K562 (cell line): ENCODE results near the gene GIMAP7. TPM values are rescaled to one million over a fixed set of nuclear protein-coding genes. Genes with fewer than 3 reads are reported as not detected.

Source experiments
- ATAC-seq: fragments of 200-7000 bp; cut with Tn5 transposase; 3 replicates; pipeline ENCODE4 v1.9.1; 2020; ENCODE audit warnings: moderate library complexity
- BruUV-seq: library from RNA; stranded (reverse); fragments of 400-500 nt; replicated peaks from 2 replicates; lab custom pipeline; 2021; lab: Mats Ljungman, UMichigan
- CTCF ChIA-PET: fragments of 300-600 bp; formaldehyde crosslinking; extraction: SDS; loops from one replicate; lab custom pipeline; 2021; ENCODE audit warnings: low intra/inter-chr PET ratio; lab: Yijun Ruan, JAX
- POLR2A ChIA-PET: fragments of 300-600, 350-650 bp; sonication (Branson Sonifier 250); formaldehyde crosslinking; extraction: SDS; loops from one replicate; lab custom pipeline; 2021; ENCODE audit warnings: antibody characterized with exemption, inconsistent platforms; lab: Yijun Ruan, JAX
- DNase-seq, 4 experiments: peaks; one replicate each; pipeline versions ENCODE4 v3.0.0 to v3.0.0-alpha.2; 2011 to 2018; ENCODE audit warnings: low spot score in 3 of 4, mixed read lengths in 3 of 4; ENCODE audit errors: extremely low read depth in 1 of 4
- FAIRE-seq: peaks from 2 replicates; lab custom pipeline; 2011; peaks lifted over from hg19 to GRCh38; lab: Jason Lieb, UNC
- H2AFZ ChIP-seq: 2 replicates; pipeline ENCODE4 v1.6.0; 2011; ENCODE audit warnings: low read depth, low read length, control low read depth, inconsistent platforms
- H3K27ac ChIP-seq: fragments of 200-600 bp; 3 replicates; pipeline ENCODE4 v1.8.0; 2011; ENCODE audit warnings: low read depth, mild to moderate bottlenecking, control low read depth, inconsistent platforms, low read length, moderate library complexity, mixed read lengths; ENCODE audit errors: extremely low read depth
- H3K27me3 ChIP-seq, 2 experiments: fragments of 300-600 bp in 1 of 2; 2 replicates in 1 of 2; 3 replicates in 1 of 2; pipeline versions ENCODE4 v1.6.0 to v1.8.0; 2011; ENCODE audit warnings: inconsistent platforms in 2 of 2, low read length in 2 of 2, mild to moderate bottlenecking in 1 of 2, mixed read lengths in 1 of 2, moderate library complexity in 1 of 2; ENCODE audit not compliant: control insufficient read depth in 2 of 2, insufficient read depth in 2 of 2
- H3K36me3 ChIP-seq: fragments of 300-600 bp; 3 replicates; pipeline ENCODE4 v1.8.0; 2011; ENCODE audit warnings: mild to moderate bottlenecking, low read length, inconsistent platforms; ENCODE audit not compliant: control insufficient read depth, insufficient read depth
- H3K4me1 ChIP-seq, 2 experiments: fragments of 200-600 bp in 1 of 2; replicated peaks in 1 of 2; 2 replicates in 1 of 2; 3 replicates in 1 of 2; pipeline versions ENCODE4 v1.5.1 to v1.8.0; 2011; ENCODE audit warnings: inconsistent platforms in 2 of 2, low read length in 2 of 2, mild to moderate bottlenecking in 1 of 2, mixed read lengths in 1 of 2, moderate library complexity in 1 of 2; ENCODE audit not compliant: control insufficient read depth in 2 of 2, insufficient read depth in 2 of 2
- H3K4me2 ChIP-seq: 2 replicates; pipeline ENCODE4 v1.6.1; 2011; ENCODE audit warnings: low read length, control low read depth, inconsistent platforms, mixed read lengths; ENCODE audit not compliant: insufficient read depth
- H3K4me3 ChIP-seq: fragments of 200-600 bp; sonication (generic), shearing (Covaris generic); 2 replicates; pipeline ENCODE4 v1.5.1; 2016; ENCODE audit warnings: control low read depth, inconsistent platforms
- H3K79me2 ChIP-seq: fragments of 200-600 bp; 3 replicates; pipeline ENCODE4 v1.8.0; 2011; ENCODE audit warnings: low read length, inconsistent platforms; ENCODE audit not compliant: control insufficient read depth, insufficient read depth
- H3K9ac ChIP-seq, 2 experiments: 2 replicates each; pipeline versions ENCODE4 v1.6.0 to v1.6.1; 2011; ENCODE audit warnings: low read depth in 2 of 2, low read length in 2 of 2, control low read depth in 1 of 2, inconsistent platforms in 1 of 2, mild to moderate bottlenecking in 1 of 2, mixed read lengths in 1 of 2; ENCODE audit not compliant: insufficient read depth in 1 of 2
- H3K9me1 ChIP-seq: one replicate; pipeline ENCODE4 v1.6.0; 2011; ENCODE audit warnings: inconsistent platforms, mild to moderate bottlenecking, low read length, moderate library complexity; ENCODE audit not compliant: control insufficient read depth, insufficient read depth
- H3K9me3 ChIP-seq: replicated peaks from 2 replicates; pipeline ENCODE4 v1.5.1; 2011; ENCODE audit warnings: low read depth, low read length, inconsistent platforms; ENCODE audit not compliant: control insufficient read depth, insufficient read depth
- H4K20me1 ChIP-seq: replicated peaks from 2 replicates; pipeline ENCODE4 v1.6.1; 2011; ENCODE audit warnings: low read length, inconsistent platforms, mixed read lengths; ENCODE audit not compliant: control insufficient read depth, insufficient read depth
- ATF4 ChIP-seq: fragments of 450-650 bp; formaldehyde crosslinking; IDR thresholded peaks from 2 replicates; pipeline ENCODE4 v1.4.0; 2022; ENCODE audit warnings: mild to moderate bottlenecking, moderate library complexity
- ETV6 ChIP-seq, 3 experiments: fragments of 150-350 bp in 1 of 3; sonication (generic) in 1 of 3; formaldehyde crosslinking in 1 of 3; IDR thresholded peaks; 2 replicates each; pipeline versions ENCODE4 v1.6.1 to v1.8.0; 2014 to 2022; ENCODE audit warnings: borderline replicate concordance in 2 of 3, low read depth in 2 of 3, antibody characterized with exemption in 1 of 3, low read length in 1 of 3, mild to moderate bottlenecking in 1 of 3, missing genetic modification reagents in 1 of 3
- FUS ChIP-seq: fragments of 200-400 bp; formaldehyde crosslinking; optimal IDR thresholded peaks from 2 replicates; pipeline ENCODE3; 2017; ENCODE audit warnings: low read depth, low read length
- HNRNPLL ChIP-seq: fragments of 200-400 bp; formaldehyde crosslinking; IDR thresholded peaks from 2 replicates; pipeline ENCODE4 v1.6.1; 2017; ENCODE audit warnings: low read length, low read depth, mild to moderate bottlenecking; ENCODE audit not compliant: poor library complexity, severe bottlenecking
- IRF2 ChIP-seq: sonication (generic); formaldehyde crosslinking; IDR thresholded peaks from 2 replicates; pipeline ENCODE4 v1.8.1; 2022; ENCODE audit warnings: mild to moderate bottlenecking, missing genetic modification reagents
- L3MBTL2 ChIP-seq: fragments of 450-650 bp; IDR thresholded peaks from 2 replicates; pipeline ENCODE4 v1.6.1; 2016; ENCODE audit warnings: mild to moderate bottlenecking, moderate library complexity
- MXD1 ChIP-seq: fragments of 250-450 bp; sonication (Bioruptor Pico); IDR thresholded peaks from 2 replicates; pipeline ENCODE4 v1.8.0; 2021; ENCODE audit warnings: borderline replicate concordance, mild to moderate bottlenecking, moderate library complexity; ENCODE audit not compliant: poor library complexity, severe bottlenecking
- RNF219 ChIP-seq: fragments of 250-450 bp; sonication (Bioruptor Pico); IDR thresholded peaks from 2 replicates; pipeline ENCODE4 v1.5.0; 2022; ENCODE audit warnings: mild to moderate bottlenecking
- SETDB1 ChIP-seq: IDR thresholded peaks from one replicate; pipeline ENCODE4 v1.6.1; 2012; ENCODE audit warnings: low read length, control low read depth, inconsistent platforms
- TBL1XR1 ChIP-seq, 2 experiments: IDR thresholded peaks; 2 replicates each; pipeline ENCODE4 v1.6.1; 2012; ENCODE audit warnings: improper control_type of control experiment in 2 of 2, low read length in 2 of 2, mild to moderate bottlenecking in 1 of 2
- XRCC4 ChIP-seq: IDR thresholded peaks from one replicate; pipeline ENCODE4 v1.6.1; 2011; ENCODE audit not compliant: insufficient read depth, insufficient read length; ENCODE audit errors: extremely low read depth
- ZC3H8 ChIP-seq: fragments of 450-650 bp; IDR thresholded peaks from 2 replicates; pipeline ENCODE4 v1.6.1; 2017
- ZFX ChIP-seq: sonication (generic); formaldehyde crosslinking; IDR thresholded peaks from 2 replicates; pipeline ENCODE4 v1.8.0; 2022; ENCODE audit warnings: mild to moderate bottlenecking, missing genetic modification reagents, moderate library complexity
- ZMIZ1 ChIP-seq, 2 experiments: fragments of 150-350 bp in 1 of 2; IDR thresholded peaks; 2 replicates each; pipeline ENCODE4 v1.6.1; 2012 to 2016; ENCODE audit warnings: low read depth in 2 of 2, low read length in 2 of 2, mild to moderate bottlenecking in 1 of 2, moderate library complexity in 1 of 2
- ZNF282 ChIP-seq: sonication (generic); formaldehyde crosslinking; IDR thresholded peaks from 2 replicates; pipeline ENCODE4 v1.8.1; 2023; ENCODE audit warnings: missing genetic modification reagents
- WGBS: fragments of 100-300 bp; shearing (Covaris generic); methylation state at CpG from one replicate; pipeline ENCODE4 v1.1.6; 2016; ENCODE audit warnings: low coverage, mixed read lengths; ENCODE audit not compliant: insufficient coverage; ENCODE audit errors: missing lambda C conversion rate; 5-methylcytosine and 5-hydroxymethylcytosine counted together
- in situ Hi-C: fragments of 300-500 bp; cut with MboI; formaldehyde crosslinking; loops from 4 replicates; pipeline ENCODE4 v1.15.0; 2018; ENCODE audit warnings: inconsistent platforms, mixed read lengths
- intact Hi-C: fragments of 100-400 bp; cut with micrococcal nuclease; formaldehyde crosslinking; loops from 2 replicates; pipeline ENCODE4 v1.14.2; 2022
- polyA plus RNA-seq, 8 experiments: library from polyadenylated mRNA; depleted of rRNA in 4 of 8; stranded (reverse) in 5 of 8; unstranded in 3 of 8; fragments of >200 nt; fragmentation: Nextera tagmentation in 2 of 8; fragmentation: Illumina TruSeq in 1 of 8; extraction: Ambion mirVana in 2 of 8; extraction: Trizol in 1 of 8; gene quantifications; 2 replicates each; pipeline versions ENCODE4 v1.2.1 to v1.2.3, GENCODE V29; 2011 to 2014; ENCODE audit warnings: inconsistent platforms in 1 of 8, missing spikeins in 1 of 8
- total RNA-seq, 7 experiments: library from RNA; depleted of rRNA in 6 of 7; stranded (reverse); fragments of >200 nt in 6 of 7; fragmentation: Illumina TruSeq in 2 of 7; extraction: Trizol in 2 of 7; gene quantifications; 2 replicates each; pipeline versions ENCODE4 v1.2.1 to v1.2.3, GENCODE V29; 2011 to 2021; ENCODE audit warnings: low replicate concordance in 1 of 7

The GIMAP7 gene
- total and polyA plus RNA-seq, 9 of the 15 experiments (the other 6 are each of a cell fraction or from before 2014, with no cell fraction given), result 0.42 TPM; not detected in 8

GRCh38 chr7:150471886-150472285 lies 42.8 kb upstream of the GIMAP7 start:
- ChIA-PET CTCF (no interaction called here), POLR2A (no interaction called here)
- Histone ChIP-seq H3K36me3 (no peaks in the 10 kb centered on the region), H3K4me2 (no peak overlapping the region), H3K27me3 (peaks cover 36 to 46% of the 10 kb centered on the region in 2 experiments), H3K79me2 (no peaks in the 10 kb centered on the region), H3K27ac (no peak overlapping the region), H3K4me3 (no peak overlapping the region), H2AFZ (no peak overlapping the region), H3K9ac (no peak overlapping the region), H3K4me1 (no peaks in the 10 kb centered on the region), H3K9me3 (no peaks in the 10 kb centered on the region), H4K20me1 (no peaks in the 10 kb centered on the region), H3K9me1 (no peaks in the 10 kb centered on the region)
- FAIRE-seq, result no peak
- in situ Hi-C loops, result no loop called here
- intact Hi-C loops, result no loop called here
- under 1% methylated on average over 5 of the region's 5 CpGs for WGBS
- ATAC-seq, result no peak
- DNase-seq, result no peak
- no TSS peak for BruUV-seq
- no peak for TF ChIP-seq ZFX (CRISPR knock-in tag)
- no peak for TF ChIP-seq ZNF282 (CRISPR knock-in tag)
- no peak for TF ChIP-seq ETV6 (IDR thresholded peaks at IDR 0.05; ENCODE audit: borderline replicate concordance in 1 of 2, low read depth in 2 of 2, low read length in 1 of 2)
- no peak for TF ChIP-seq ETV6 (CRISPR knock-in tag; IDR thresholded peaks at IDR 0.05; ENCODE audit: borderline replicate concordance)
- TF ChIP-seq SETDB1, result no peak
- TF ChIP-seq FUS, result no peak
- no peak for TF ChIP-seq ZMIZ1 (IDR thresholded peaks at IDR 0.05; ENCODE audit: low read depth in 2 of 2, low read length in 2 of 2)
- no peak for TF ChIP-seq TBL1XR1 (IDR thresholded peaks at IDR 0.05; ENCODE audit: low read length in 2 of 2)
- no peak for TF ChIP-seq MXD1
- no peak for TF ChIP-seq ZC3H8
- no peak for TF ChIP-seq HNRNPLL
- TF ChIP-seq IRF2 (CRISPR knock-in tag), result no peak
- no peak for TF ChIP-seq L3MBTL2
- no peak for TF ChIP-seq RNF219
- no peak for TF ChIP-seq XRCC4
- TF ChIP-seq ATF4 (CRISPR knock-in tag), result no peak
